Activated T-helper 9 cell treated with anti-CD3 and anti-CD28 coated beads, Interleukin-2, amount 50 U/mL, for 16 hours (primary cell): ENCODE data around the gene SMTN.
"Not testable (repeated sequence)": the region's sequence is repeated elsewhere in the genome, so short reads cannot be mapped to it uniquely, and the experiment has no call there.

ENCODE experiments used
- DNase-seq: peaks from one replicate; pipeline ENCODE4 v3.0.0-alpha.2; 2020; ENCODE audit warnings: low read depth

SMTN gene

GRCh38 chr22:31080848-31081649 lies at the start of gene SMTN:
SMTN (plus strand) TSS chr22:31081318; CDS start chr22:31083259, 1,941 bp downstream.
- DNase-seq = peak; percentile 79

GRCh38 chr22:31036671-31037550 lies 44.2 kb upstream of the SMTN start:
- no peak for DNase-seq

- DNase-seq = no peak
Measured at GRCh38 chr22:31038686-31039085, 42.4 kb upstream of the SMTN start.

GRCh38 chr22:31039393-31039792 lies 41.7 kb upstream of the SMTN start:
- DNase-seq = no peak

- DNase-seq = no peak
Measured at GRCh38 chr22:31040542-31041398, 40.3 kb upstream of the SMTN start.

GRCh38 chr22:31044262-31044861 lies 36.8 kb upstream of the SMTN start:
- DNase-seq = no peak

- no peak for DNase-seq
Measured at GRCh38 chr22:31045900-31046538, 35.1 kb upstream of the SMTN start.

GRCh38 chr22:31046539-31047226 lies 34.4 kb upstream of the SMTN start:
- DNase-seq = no peak

GRCh38 chr22:31048570-31048969 lies 32.5 kb upstream of the SMTN start:
- DNase-seq = no peak

- no peak for DNase-seq
Measured at GRCh38 chr22:31049815-31050420, 31.2 kb upstream of the SMTN start.

GRCh38 chr22:31055117-31055634 lies 25.9 kb upstream of the SMTN start:
- DNase-seq = no peak

- no peak for DNase-seq
Measured at GRCh38 chr22:31055635-31056159, 25.4 kb upstream of the SMTN start.

GRCh38 chr22:31056986-31057599 lies 24.0 kb upstream of the SMTN start:
- no peak for DNase-seq

- not testable (repeated sequence) for DNase-seq
Measured at GRCh38 chr22:31059663-31060062, 21.5 kb upstream of the SMTN start.

GRCh38 chr22:31062566-31063230 lies 18.4 kb upstream of the SMTN start:
- no peak for DNase-seq

GRCh38 chr22:31064369-31064768 lies 16.7 kb upstream of the SMTN start:
- no peak for DNase-seq

GRCh38 chr22:31068970-31069369 lies 12.1 kb upstream of the SMTN start:
- no peak for DNase-seq

GRCh38 chr22:31069691-31070314 lies 11.3 kb upstream of the SMTN start:
- DNase-seq = not testable (repeated sequence)
